CD4-positive, alpha-beta T cell treated with Interleukin-12 subunit alpha and Interleukin-12 subunit beta, for 1 hour (primary cell): ENCODE measurements around the gene ADORA1.

Source experiments
- DNase-seq: peaks from one replicate; pipeline ENCODE4 v3.0.0-alpha.2; 2020

Gene ADORA1

GRCh38 chr1:203175827-203176241 lies 48.3 kb downstream of the ADORA1 start:
- DNase-seq, result no peak

- no peak for DNase-seq
These were observed 48.9 kb downstream of the ADORA1 start for GRCh38 chr1:203176273-203177035.

GRCh38 chr1:203177036-203177405 lies 49.5 kb downstream of the ADORA1 start:
- no peak for DNase-seq

GRCh38 chr1:203177470-203178039 lies 50.0 kb downstream of the ADORA1 start:
- no peak for DNase-seq

- no peak for DNase-seq
These were observed 50.6 kb downstream of the ADORA1 start for GRCh38 chr1:203178083-203178482.

GRCh38 chr1:203178821-203179666 lies 51.5 kb downstream of the ADORA1 start:
- DNase-seq, result no peak

- no peak for DNase-seq
These were observed 52.1 kb downstream of the ADORA1 start for GRCh38 chr1:203179667-203180005.

GRCh38 chr1:203180611-203181330 lies 53.2 kb downstream of the ADORA1 start:
- no peak for DNase-seq

GRCh38 chr1:203181586-203182386 lies 54.3 kb downstream of the ADORA1 start:
- DNase-seq, result no peak

GRCh38 chr1:203182387-203182953 lies 54.9 kb downstream of the ADORA1 start:
- DNase-seq, result no peak

- no peak for DNase-seq
These were observed 56.3 kb downstream of the ADORA1 start for GRCh38 chr1:203183828-203184227.

- no peak for DNase-seq
These were observed 56.9 kb downstream of the ADORA1 start for GRCh38 chr1:203184467-203184866.

- no peak for DNase-seq
These were observed 57.5 kb downstream of the ADORA1 start for GRCh38 chr1:203185061-203185461.

GRCh38 chr1:203185585-203185984 lies 58.1 kb downstream of the ADORA1 start:
- no peak for DNase-seq

- DNase-seq, result no peak
These were observed 58.5 kb downstream of the ADORA1 start for GRCh38 chr1:203186091-203186445.

GRCh38 chr1:203186446-203187303 lies 59.1 kb downstream of the ADORA1 start, which contains the start of gene CHI3L1:
CHI3L1 (minus strand) TSS chr1:203186704; CDS start chr1:203186623, 81 bp downstream.
- DNase-seq, result no peak

GRCh38 chr1:203187304-203187685 lies 59.8 kb downstream of the ADORA1 start:
- no peak for DNase-seq

- DNase-seq, result no peak
These were observed 60.3 kb downstream of the ADORA1 start for GRCh38 chr1:203187689-203188264.

GRCh38 chr1:203188686-203189232 lies 61.2 kb downstream of the ADORA1 start:
- no peak for DNase-seq

GRCh38 chr1:203189951-203190352 lies 62.4 kb downstream of the ADORA1 start:
- no peak for DNase-seq
